Cardiac muscle cell (in vitro differentiated cells and primary cell): Measurements from ENCODE around the gene ZDHHC6. TPM values are rescaled to one million over a fixed set of nuclear protein-coding genes. Genes with fewer than 3 reads are reported as not detected.

Experiments
- DNase-seq, 2 donors: peaks; one replicate each; pipeline versions ENCODE4 v3.0.0 to v3.0.0-alpha.2; 2010 to 2017; ENCODE audit warnings: low read depth in 1 of 2, low spot score in 1 of 2
- H3K27ac ChIP-seq: fragments of 200-600 bp; sonication (generic); 2 replicates; pipeline ENCODE4 v1.5.1; 2016
- H3K27me3 ChIP-seq: fragments of 200-600 bp; sonication (generic); 2 replicates; pipeline ENCODE4 v1.6.0; 2016; ENCODE audit warnings: control low read depth
- H3K36me3 ChIP-seq: fragments of 200-600 bp; sonication (generic); 2 replicates; pipeline ENCODE4 v1.5.1; 2016; ENCODE audit warnings: control low read depth
- H3K4me1 ChIP-seq: fragments of 200-600 bp; sonication (generic); 2 replicates; pipeline ENCODE4 v1.8.1; 2017; ENCODE audit warnings: low read depth, mild to moderate bottlenecking, mixed run types
- H3K4me3 ChIP-seq: fragments of 200-600 bp; sonication (generic); 2 replicates; pipeline ENCODE4 v1.5.1; 2016; ENCODE audit warnings: mild to moderate bottlenecking
- H3K9me3 ChIP-seq: fragments of 200-600 bp; sonication (generic); 2 replicates; pipeline ENCODE4 v1.5.1; 2017; ENCODE audit warnings: low read depth, mild to moderate bottlenecking, control low read depth
- polyA plus RNA-seq: library from polyadenylated mRNA; unstranded; fragments of >200 nt; fragmentation: Nextera tagmentation; extraction: Ambion mirVana; gene quantifications from 2 replicates; pipeline ENCODE4 v1.2.1, GENCODE V29; 2016
- total RNA-seq: library from RNA; depleted of rRNA; stranded (reverse); fragments of >200 nt; gene quantifications from 2 replicates; pipeline ENCODE4 v1.2.3, GENCODE V29; 2016
- TF ChIP-seq, protein P1 (sequence below): IDR thresholded peaks from 2 replicates; pipeline ENCODE4 v1.5.1; 2012; ENCODE audit warnings: low read depth, mild to moderate bottlenecking, low read length

ZDHHC6 gene
- total and polyA plus RNA-seq, 2 experiments from 2014 or later: 12.1 to 37.4 TPM

DNA sequence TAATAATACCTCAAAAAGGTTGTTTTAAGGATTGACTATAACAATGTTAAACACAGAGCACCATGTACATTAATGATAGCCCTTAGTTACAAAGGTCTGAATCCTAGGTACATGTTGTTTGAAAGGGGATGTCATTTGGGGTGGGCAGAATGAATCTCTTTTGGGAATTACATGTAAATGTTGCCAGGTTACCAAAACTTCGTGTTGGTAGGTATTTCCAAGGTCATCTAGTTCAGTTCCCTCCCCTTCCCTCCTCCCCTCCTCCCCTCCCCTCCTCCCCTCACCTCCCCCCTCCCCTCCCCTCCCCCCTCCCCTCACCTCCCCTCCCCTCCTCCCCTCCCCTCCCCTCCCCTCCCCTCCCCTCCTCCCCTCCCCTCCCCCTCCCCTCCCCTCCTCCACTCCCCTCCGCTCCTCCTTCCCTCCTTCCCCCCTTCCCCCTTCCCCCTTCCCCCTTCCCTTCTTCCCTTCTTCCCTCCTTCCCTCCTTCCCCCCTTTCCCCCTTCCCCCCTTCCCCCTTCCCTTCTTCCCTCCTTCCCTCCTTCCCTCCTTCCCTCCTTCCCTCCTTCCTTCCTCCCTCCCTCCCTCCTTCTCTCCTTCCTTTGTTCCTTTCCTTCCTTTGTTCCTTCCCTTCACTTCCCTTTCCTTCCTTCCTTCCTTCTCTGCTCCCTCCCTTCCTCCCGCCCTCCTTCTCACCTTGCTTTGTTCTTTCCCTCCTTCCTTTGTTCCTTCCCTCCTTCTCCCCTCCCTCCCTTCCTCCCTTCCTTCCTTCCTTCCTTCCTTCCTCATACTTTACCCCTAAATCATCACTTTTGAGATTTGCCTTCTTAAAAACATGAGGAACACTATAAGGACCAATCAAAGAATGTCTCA is 8.4 kb upstream of the ZDHHC6 start:
- DNase-seq: no peak
- TF ChIP-seq, protein P1, sequence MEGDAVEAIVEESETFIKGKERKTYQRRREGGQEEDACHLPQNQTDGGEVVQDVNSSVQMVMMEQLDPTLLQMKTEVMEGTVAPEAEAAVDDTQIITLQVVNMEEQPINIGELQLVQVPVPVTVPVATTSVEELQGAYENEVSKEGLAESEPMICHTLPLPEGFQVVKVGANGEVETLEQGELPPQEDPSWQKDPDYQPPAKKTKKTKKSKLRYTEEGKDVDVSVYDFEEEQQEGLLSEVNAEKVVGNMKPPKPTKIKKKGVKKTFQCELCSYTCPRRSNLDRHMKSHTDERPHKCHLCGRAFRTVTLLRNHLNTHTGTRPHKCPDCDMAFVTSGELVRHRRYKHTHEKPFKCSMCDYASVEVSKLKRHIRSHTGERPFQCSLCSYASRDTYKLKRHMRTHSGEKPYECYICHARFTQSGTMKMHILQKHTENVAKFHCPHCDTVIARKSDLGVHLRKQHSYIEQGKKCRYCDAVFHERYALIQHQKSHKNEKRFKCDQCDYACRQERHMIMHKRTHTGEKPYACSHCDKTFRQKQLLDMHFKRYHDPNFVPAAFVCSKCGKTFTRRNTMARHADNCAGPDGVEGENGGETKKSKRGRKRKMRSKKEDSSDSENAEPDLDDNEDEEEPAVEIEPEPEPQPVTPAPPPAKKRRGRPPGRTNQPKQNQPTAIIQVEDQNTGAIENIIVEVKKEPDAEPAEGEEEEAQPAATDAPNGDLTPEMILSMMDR: no peak
- H3K27me3 ChIP-seq: no peaks in the 10 kb centered on the region
- H3K36me3 ChIP-seq: no peaks in the 10 kb centered on the region
- no peak overlapping the region for H3K4me3 ChIP-seq
- H3K9me3 ChIP-seq: no peaks in the 10 kb centered on the region
- no peaks in the 10 kb centered on the region for H3K4me1 ChIP-seq
- no peak overlapping the region for H3K27ac ChIP-seq

DNA sequence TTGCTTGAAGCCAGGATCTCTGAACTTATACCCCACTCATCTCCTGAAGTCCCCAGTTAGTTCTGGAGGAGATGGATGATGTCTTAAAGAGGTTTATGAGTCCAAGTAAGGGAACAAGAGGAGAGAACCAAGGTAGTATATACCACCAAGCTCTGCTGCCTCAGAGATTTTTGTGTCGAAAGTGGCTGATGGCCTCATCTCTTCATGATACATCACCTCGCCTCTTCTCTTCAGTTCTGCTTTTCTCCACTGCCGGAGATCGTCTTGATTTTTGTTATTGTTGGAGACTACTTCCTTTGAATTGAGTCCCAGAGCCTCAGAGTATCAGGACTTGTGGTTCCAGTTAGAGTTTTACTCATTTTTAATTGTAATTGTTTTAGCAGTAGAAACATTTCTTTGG is 2.2 kb upstream of the ZDHHC6 start:
- no peaks in the 10 kb centered on the region for H3K9me3 ChIP-seq
- no peak for DNase-seq
- TF ChIP-seq, protein P1: no peak
- no peaks in the 10 kb centered on the region for H3K27me3 ChIP-seq
- H3K4me3 ChIP-seq: no peak overlapping the region
- H3K36me3 ChIP-seq: peaks cover 8% of the 10 kb centered on the region
- H3K4me1 ChIP-seq: peaks cover 9% of the 10 kb centered on the region
- no peak overlapping the region for H3K27ac ChIP-seq

DNA sequence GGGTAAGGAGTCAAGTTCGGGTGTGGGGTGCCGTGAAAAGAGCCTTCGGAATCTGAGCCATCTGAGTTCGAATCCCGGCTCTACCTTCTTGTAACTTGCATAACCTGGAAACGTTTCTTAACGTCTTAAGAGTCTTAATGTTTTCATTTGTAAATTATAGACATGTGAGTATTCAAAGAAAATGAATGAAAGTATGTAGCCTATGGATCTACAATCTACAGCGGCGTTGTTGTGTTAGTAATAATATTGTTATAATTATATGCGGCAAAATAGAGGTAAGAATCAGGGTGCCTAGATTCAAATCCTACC is 860 bp upstream of the ZDHHC6 start:
- Histone ChIP-seq H3K36me3 (peaks cover 15% of the 10 kb centered on the region), H3K27me3 (no peaks in the 10 kb centered on the region), H3K4me3 (peak overlapping the region; percentile 82), H3K9me3 (no peaks in the 10 kb centered on the region), H3K27ac (peak overlapping the region; percentile 99), H3K4me1 (peaks cover 9% of the 10 kb centered on the region)
- TF ChIP-seq, protein P1: no peak
- DNase-seq: no peak

DNA sequence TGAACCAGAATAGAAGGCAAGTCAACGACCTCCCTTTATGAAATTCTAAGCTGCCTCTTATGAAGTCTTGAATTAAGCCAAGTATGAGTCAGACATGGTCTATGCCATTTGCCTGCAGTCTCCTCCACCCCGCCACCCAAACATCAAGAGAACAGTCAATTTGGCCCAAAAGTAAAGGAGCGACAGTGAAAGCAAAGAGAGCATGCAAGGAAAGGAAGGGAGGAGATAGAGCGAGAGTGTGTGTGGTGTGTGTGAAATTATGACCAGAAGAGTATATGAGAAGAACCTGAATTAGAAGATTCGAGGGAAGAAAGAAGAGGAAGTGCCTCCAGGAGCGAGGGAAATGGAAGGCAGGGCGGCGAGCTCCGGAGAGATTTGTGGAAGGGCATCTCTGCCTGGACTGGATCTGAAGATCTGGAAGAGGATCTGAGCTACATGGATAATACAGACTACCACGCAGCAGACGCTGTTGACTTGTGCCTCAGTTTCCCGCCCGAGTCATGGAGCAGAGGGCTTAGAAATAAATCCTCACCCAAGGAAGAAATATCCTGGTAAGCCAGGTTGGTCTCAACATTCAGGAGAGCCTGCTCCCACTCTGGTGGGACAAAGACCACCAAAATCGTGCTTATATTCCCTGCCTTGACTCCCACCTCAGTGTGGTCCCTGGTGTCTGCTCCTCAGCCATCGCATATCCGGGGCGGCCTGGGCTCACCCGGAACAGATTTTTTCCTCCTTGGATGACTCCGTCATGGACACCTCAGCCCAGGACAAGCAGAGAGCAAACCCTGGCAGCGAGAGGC is 459 bp downstream of the ZDHHC6 start:
- Histone ChIP-seq H3K4me3 (peak overlapping the region; percentile 82), H3K9me3 (no peaks in the 10 kb centered on the region), H3K27ac (peak overlapping the region; percentile 99), H3K4me1 (peaks cover 9% of the 10 kb centered on the region), H3K36me3 (peaks cover 28% of the 10 kb centered on the region), H3K27me3 (no peaks in the 10 kb centered on the region)
- TF ChIP-seq, protein P1: no peak
- DNase-seq: peak in 1 of 2 donors; percentile 16

DNA sequence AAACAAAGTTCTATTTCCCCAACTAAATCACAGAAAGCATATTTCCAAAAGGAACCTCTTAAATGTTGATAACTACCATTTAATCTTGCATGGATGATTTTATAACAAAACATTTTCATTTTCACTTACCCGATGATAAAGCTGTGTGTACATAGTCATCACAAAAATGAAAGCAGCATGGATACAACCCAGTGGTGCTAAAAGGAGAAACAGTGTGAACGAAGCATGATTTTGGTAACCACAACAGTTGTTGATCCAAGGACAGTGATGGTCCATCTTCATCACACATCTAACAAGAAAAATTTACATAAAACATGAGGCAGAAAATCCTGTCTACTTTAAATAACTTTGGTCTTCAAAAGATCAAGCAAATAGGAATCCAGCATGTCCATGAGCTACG is 4.7 kb downstream of the ZDHHC6 start:
- no peak overlapping the region for H3K4me3 ChIP-seq
- DNase-seq: no peak
- TF ChIP-seq, protein P1: no peak
- no peaks in the 10 kb centered on the region for H3K9me3 ChIP-seq
- H3K27ac ChIP-seq: no peak overlapping the region
- no peaks in the 10 kb centered on the region for H3K27me3 ChIP-seq
- H3K4me1 ChIP-seq: no peaks in the 10 kb centered on the region
- peaks cover 48% of the 10 kb centered on the region for H3K36me3 ChIP-seq
